ENCODE results near the gene TDRD10.

GRCh38 chr1:154583773-154584172 is 81.8 kb downstream of the TDRD10 start:
- TF ChIP-seq, protein P1, sequence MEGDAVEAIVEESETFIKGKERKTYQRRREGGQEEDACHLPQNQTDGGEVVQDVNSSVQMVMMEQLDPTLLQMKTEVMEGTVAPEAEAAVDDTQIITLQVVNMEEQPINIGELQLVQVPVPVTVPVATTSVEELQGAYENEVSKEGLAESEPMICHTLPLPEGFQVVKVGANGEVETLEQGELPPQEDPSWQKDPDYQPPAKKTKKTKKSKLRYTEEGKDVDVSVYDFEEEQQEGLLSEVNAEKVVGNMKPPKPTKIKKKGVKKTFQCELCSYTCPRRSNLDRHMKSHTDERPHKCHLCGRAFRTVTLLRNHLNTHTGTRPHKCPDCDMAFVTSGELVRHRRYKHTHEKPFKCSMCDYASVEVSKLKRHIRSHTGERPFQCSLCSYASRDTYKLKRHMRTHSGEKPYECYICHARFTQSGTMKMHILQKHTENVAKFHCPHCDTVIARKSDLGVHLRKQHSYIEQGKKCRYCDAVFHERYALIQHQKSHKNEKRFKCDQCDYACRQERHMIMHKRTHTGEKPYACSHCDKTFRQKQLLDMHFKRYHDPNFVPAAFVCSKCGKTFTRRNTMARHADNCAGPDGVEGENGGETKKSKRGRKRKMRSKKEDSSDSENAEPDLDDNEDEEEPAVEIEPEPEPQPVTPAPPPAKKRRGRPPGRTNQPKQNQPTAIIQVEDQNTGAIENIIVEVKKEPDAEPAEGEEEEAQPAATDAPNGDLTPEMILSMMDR (IDR thresholded peaks at IDR 0.05; ENCODE audit: low read depth, low read length), result no peak
- no peak for TF ChIP-seq EZH2phosphoT487 (IDR thresholded peaks at IDR 0.05; ENCODE audit: low read depth)
